Suprapubic skin (tissue), 4 donors: ENCODE measurements around the gene MUSTN1.

Experiments used
- CTCF ChIP-seq, 2 donors: fragments of 200-600 bp in 1 of 2; fragments of 450-650 bp in 1 of 2; sonication (generic) in 1 of 2; IDR thresholded peaks; one replicate each; pipeline ENCODE4 v1.5.1; 2016 to 2019; ENCODE audit warnings: antibody characterized with exemption in 2 of 2, mild to moderate bottlenecking in 1 of 2, moderate library complexity in 1 of 2
- EP300 ChIP-seq: sonication (generic); formaldehyde crosslinking; IDR thresholded peaks from one replicate; pipeline ENCODE4 v1.6.1; 2017; ENCODE audit warnings: antibody characterized with exemption
- POLR2A ChIP-seq, 2 donors: fragments of 450-650 bp; IDR thresholded peaks; one replicate each; pipeline ENCODE4 v1.6.1; 2017; ENCODE audit warnings: antibody characterized with exemption in 2 of 2, mild to moderate bottlenecking in 2 of 2, moderate library complexity in 2 of 2
- POLR2AphosphoS5 ChIP-seq, 3 donors: sonication (generic); formaldehyde crosslinking; IDR thresholded peaks; one replicate each; pipeline ENCODE4 v1.6.1; 2017; ENCODE audit warnings: antibody characterized with exemption in 3 of 3

- no peak for TF ChIP-seq CTCF (IDR thresholded peaks at IDR 0.05)
- no peak for TF ChIP-seq POLR2A (IDR thresholded peaks at IDR 0.05)
- no peak for TF ChIP-seq EP300
- TF ChIP-seq POLR2AphosphoS5 (IDR thresholded peaks at IDR 0.05): no peak
Observed at GRCh38 chr3:52843881-52844280, 9.1 kb upstream of the MUSTN1 start.
